Measurements from ENCODE around the gene ANK3.

Gene ANK3

GRCh38 chr10:60352105-60352504 lies 37.6 kb downstream of the ANK3 start:
- TF ChIP-seq FOXP2 (optimal IDR thresholded peaks at IDR 0.05; ENCODE audit: borderline replicate concordance, extremely low read depth, extremely low read length, insufficient read depth) (no peak), SIN3A (IDR thresholded peaks at IDR 0.05; ENCODE audit: borderline replicate concordance, insufficient read depth, low read length) (no peak), POLR2AphosphoS5 (IDR thresholded peaks at IDR 0.05; ENCODE audit: low read depth, low read length) (no peak), REST (IDR thresholded peaks at IDR 0.05; ENCODE audit: insufficient read depth in 1 of 2, low read depth in 2 of 2, low read length in 2 of 2) (no peak), TAF1 (IDR thresholded peaks at IDR 0.05; ENCODE audit: borderline replicate concordance, insufficient read depth, low read length) (no peak)

GRCh38 chr10:60351191-60351853 lies 38.4 kb downstream of the ANK3 start:
- TF ChIP-seq SIN3A (IDR thresholded peaks at IDR 0.05; ENCODE audit: borderline replicate concordance, insufficient read depth, low read length) (no peak), REST (IDR thresholded peaks at IDR 0.05; ENCODE audit: insufficient read depth in 1 of 2, low read depth in 2 of 2, low read length in 2 of 2) (no peak)

GRCh38 chr10:60350400-60350799 lies 39.3 kb downstream of the ANK3 start:
- no peak for TF ChIP-seq POLR2AphosphoS5 (IDR thresholded peaks at IDR 0.05; ENCODE audit: low read depth, low read length)
- no peak for TF ChIP-seq TAF1 (IDR thresholded peaks at IDR 0.05; ENCODE audit: borderline replicate concordance, insufficient read depth, low read length)
- TF ChIP-seq FOXP2 (optimal IDR thresholded peaks at IDR 0.05; ENCODE audit: borderline replicate concordance, extremely low read depth, extremely low read length, insufficient read depth): no peak
- TF ChIP-seq SIN3A (IDR thresholded peaks at IDR 0.05; ENCODE audit: borderline replicate concordance, insufficient read depth, low read length): no peak
- TF ChIP-seq REST (IDR thresholded peaks at IDR 0.05; ENCODE audit: insufficient read depth in 1 of 2, low read depth in 2 of 2, low read length in 2 of 2): no peak

- TF ChIP-seq POLR2AphosphoS5 (IDR thresholded peaks at IDR 0.05; ENCODE audit: low read depth, low read length) (no peak), REST (IDR thresholded peaks at IDR 0.05; ENCODE audit: insufficient read depth in 1 of 2, low read depth in 2 of 2, low read length in 2 of 2) (no peak), SIN3A (IDR thresholded peaks at IDR 0.05; ENCODE audit: borderline replicate concordance, insufficient read depth, low read length) (no peak), FOXP2 (optimal IDR thresholded peaks at IDR 0.05; ENCODE audit: borderline replicate concordance, extremely low read depth, extremely low read length, insufficient read depth) (no peak), TAF1 (IDR thresholded peaks at IDR 0.05; ENCODE audit: borderline replicate concordance, insufficient read depth, low read length) (no peak)
Observed at GRCh38 chr10:60349426-60349825, 40.2 kb downstream of the ANK3 start.

- TF ChIP-seq REST (IDR thresholded peaks at IDR 0.05; ENCODE audit: insufficient read depth in 1 of 2, low read depth in 2 of 2, low read length in 2 of 2) (no peak), POLR2AphosphoS5 (IDR thresholded peaks at IDR 0.05; ENCODE audit: low read depth, low read length) (no peak), FOXP2 (optimal IDR thresholded peaks at IDR 0.05; ENCODE audit: borderline replicate concordance, extremely low read depth, extremely low read length, insufficient read depth) (no peak), SIN3A (IDR thresholded peaks at IDR 0.05; ENCODE audit: borderline replicate concordance, insufficient read depth, low read length) (no peak), TAF1 (IDR thresholded peaks at IDR 0.05; ENCODE audit: borderline replicate concordance, insufficient read depth, low read length) (no peak)
Observed at GRCh38 chr10:60348982-60349381, 40.7 kb downstream of the ANK3 start.
